Nephron progenitor cell (in vitro differentiated cells): ENCODE data around the gene SCRN2.

Source experiments
- DNase-seq: peaks from one replicate; pipeline ENCODE4 v3.0.0; 2021
- H3K27ac Mint-ChIP-seq: 2 replicates; pipeline ENCODE4 v1.8.0; 2021; ENCODE audit warnings: mild to moderate bottlenecking, moderate library complexity, mixed read lengths
- H3K27me3 Mint-ChIP-seq: 2 replicates; pipeline ENCODE4 v1.8.0; 2021; ENCODE audit warnings: mild to moderate bottlenecking, low read depth, mixed read lengths; ENCODE audit not compliant: poor library complexity
- H3K36me3 Mint-ChIP-seq: 2 replicates; pipeline ENCODE4 v1.8.0; 2021; ENCODE audit warnings: low read depth, mixed read lengths
- H3K4me1 Mint-ChIP-seq: 2 replicates; pipeline ENCODE4 v1.8.0; 2021; ENCODE audit warnings: mixed read lengths
- H3K4me3 Mint-ChIP-seq: 2 replicates; pipeline ENCODE4 v1.8.0; 2021; ENCODE audit warnings: mild to moderate bottlenecking, moderate library complexity, mixed read lengths
- H3K9me3 Mint-ChIP-seq: 2 replicates; pipeline ENCODE4 v1.8.0; 2021; ENCODE audit warnings: mild to moderate bottlenecking, moderate library complexity, mixed read lengths
- CTCF ChIP-seq: fragments of 200-600 bp; sonication (generic); IDR thresholded peaks from 2 replicates; pipeline ENCODE4 v1.5.0; 2021; ENCODE audit warnings: antibody characterized with exemption

Gene SCRN2

DNA sequence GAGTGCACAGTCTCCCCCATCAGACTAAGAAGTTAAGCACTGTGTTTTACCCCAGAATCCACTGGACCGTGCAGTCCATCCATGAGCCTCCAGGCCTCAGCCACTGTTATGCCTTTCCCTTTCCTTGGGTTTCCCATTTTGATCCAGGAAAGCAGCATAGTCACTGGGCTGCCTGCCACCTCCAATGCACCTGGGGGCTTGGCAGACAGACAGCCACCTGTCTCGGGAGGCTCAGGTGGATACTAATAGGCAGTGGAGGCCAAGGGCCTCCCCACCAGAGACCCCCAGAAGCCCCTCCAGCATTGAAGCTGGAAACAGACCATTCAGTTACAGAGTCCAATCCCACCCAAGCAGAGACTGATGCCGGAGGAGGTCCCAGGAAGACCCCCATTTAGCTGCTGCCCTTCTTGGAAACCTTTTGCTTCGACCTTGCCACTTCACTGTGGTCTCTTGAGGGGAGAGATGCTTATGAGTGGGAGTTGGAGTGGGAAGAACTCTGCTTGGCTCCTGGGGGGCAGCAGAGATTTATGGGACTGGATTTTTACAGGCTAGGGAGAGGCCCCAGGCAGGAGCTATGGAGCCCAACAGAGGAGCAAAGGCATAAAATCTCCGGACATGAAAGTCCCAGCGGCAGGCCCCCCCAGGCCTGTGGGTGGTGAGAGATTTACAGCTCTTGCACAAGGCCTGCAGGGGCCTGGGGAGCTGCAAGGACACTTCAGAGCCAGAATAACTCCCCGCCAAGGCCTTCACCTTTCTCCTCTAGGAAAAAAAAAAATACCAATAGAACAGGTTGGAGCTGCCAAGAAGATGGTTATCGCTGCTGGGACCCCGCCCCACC, 42.7 kb upstream of the SCRN2 start:
- Mint-ChIP-seq H3K27me3 (peaks cover 13% of the 10 kb centered on the region), H3K27ac (peak overlapping the region; percentile 77), H3K9me3 (no peaks in the 10 kb centered on the region), H3K36me3 (no peaks in the 10 kb centered on the region), H3K4me1 (peaks cover 76% of the 10 kb centered on the region), H3K4me3 (peak overlapping the region; percentile 56)
- peak; percentile 63 for DNase-seq
- no peak for TF ChIP-seq CTCF

- TF ChIP-seq CTCF: no peak
- H3K36me3 Mint-ChIP-seq: no peaks in the 10 kb centered on the region
- no peak for DNase-seq
- peak overlapping the region; percentile 4 for H3K4me3 Mint-ChIP-seq
- H3K9me3 Mint-ChIP-seq: no peaks in the 10 kb centered on the region
- H3K27me3 Mint-ChIP-seq: peaks cover 10% of the 10 kb centered on the region
- H3K27ac Mint-ChIP-seq: no peak overlapping the region
- peaks cover 77% of the 10 kb centered on the region for H3K4me1 Mint-ChIP-seq
Observed at GRCh38 chr17:47882695-47883588, 41.9 kb upstream of the SCRN2 start.

- H3K27me3 Mint-ChIP-seq: peaks cover 10% of the 10 kb centered on the region
- H3K36me3 Mint-ChIP-seq: no peaks in the 10 kb centered on the region
- no peaks in the 10 kb centered on the region for H3K9me3 Mint-ChIP-seq
- no peak overlapping the region for H3K4me3 Mint-ChIP-seq
- no peak overlapping the region for H3K27ac Mint-ChIP-seq
- no peak for TF ChIP-seq CTCF
- no peak for DNase-seq
- peaks cover 84% of the 10 kb centered on the region for H3K4me1 Mint-ChIP-seq
Observed at GRCh38 chr17:47882247-47882646, 41.2 kb upstream of the SCRN2 start.

DNA sequence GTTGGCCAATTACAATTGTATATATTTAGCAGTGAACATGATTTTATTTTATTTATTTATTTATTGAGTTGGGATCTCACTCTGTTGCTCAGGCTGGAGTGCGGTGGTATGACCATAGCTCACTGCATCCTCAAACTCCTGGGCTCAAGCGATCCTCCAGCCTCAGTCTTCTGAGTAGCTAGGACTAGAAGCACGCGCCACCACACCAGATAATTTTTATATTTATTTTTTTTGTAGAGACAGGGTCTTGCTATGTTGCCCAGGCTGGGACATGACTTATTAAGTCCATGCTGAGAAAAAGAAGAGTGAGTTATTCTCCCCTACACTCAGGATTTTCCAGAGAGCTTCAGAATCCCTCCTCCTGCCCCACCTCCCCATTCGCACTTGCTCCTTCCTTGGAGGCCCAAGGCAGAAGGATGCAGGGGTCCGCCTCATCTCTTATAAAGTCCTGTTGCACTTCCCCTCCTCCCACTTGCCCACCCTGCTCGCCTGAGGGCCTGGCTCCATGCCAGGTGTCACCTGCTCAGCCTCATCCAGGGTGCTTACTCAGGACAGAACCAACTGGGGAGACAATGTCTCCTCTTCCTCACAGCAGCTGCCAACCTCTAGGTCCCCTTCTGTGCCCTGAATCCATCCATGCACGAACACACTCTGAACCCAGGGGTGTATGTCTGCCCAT, 38.8 kb upstream of the SCRN2 start:
- H3K4me3 Mint-ChIP-seq: no peak overlapping the region
- H3K36me3 Mint-ChIP-seq: no peaks in the 10 kb centered on the region
- TF ChIP-seq CTCF: no peak
- peaks cover 10% of the 10 kb centered on the region for H3K27me3 Mint-ChIP-seq
- peaks cover 87% of the 10 kb centered on the region for H3K4me1 Mint-ChIP-seq
- H3K27ac Mint-ChIP-seq: no peak overlapping the region
- DNase-seq: no peak
- no peaks in the 10 kb centered on the region for H3K9me3 Mint-ChIP-seq

DNA sequence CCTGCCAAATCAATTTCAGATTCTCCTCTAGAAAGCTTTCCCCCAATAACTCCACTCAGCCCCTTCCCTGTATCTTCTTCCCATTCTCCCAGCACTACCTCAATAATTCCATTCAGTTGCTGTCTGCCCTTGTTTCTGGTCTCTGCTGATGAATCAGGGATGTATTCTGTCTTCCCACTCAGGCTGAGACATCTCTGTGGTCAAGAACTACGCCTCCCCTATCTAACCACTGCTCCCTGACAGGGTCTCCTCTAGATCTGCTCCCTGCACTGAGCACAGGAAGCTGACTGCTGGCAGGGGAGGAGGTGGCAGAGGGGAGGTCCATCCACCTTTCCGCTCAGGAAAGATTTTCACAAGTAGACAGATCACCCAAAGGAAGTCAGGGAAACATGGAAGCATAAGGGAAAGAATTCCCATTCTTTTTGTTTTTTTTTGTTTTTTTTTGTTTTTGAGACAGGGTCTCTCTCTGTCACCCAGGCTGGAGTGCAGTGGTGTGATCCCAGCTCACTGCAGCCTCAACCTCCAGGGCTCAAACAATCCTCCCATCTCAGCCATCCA, 38.0 kb upstream of the SCRN2 start:
- no peak for TF ChIP-seq CTCF
- H3K9me3 Mint-ChIP-seq: no peaks in the 10 kb centered on the region
- DNase-seq: no peak
- peaks cover 87% of the 10 kb centered on the region for H3K4me1 Mint-ChIP-seq
- H3K27me3 Mint-ChIP-seq: peaks cover 10% of the 10 kb centered on the region
- H3K36me3 Mint-ChIP-seq: no peaks in the 10 kb centered on the region
- H3K4me3 Mint-ChIP-seq: peak overlapping the region; percentile 19
- peak overlapping the region; percentile 26 for H3K27ac Mint-ChIP-seq
